ENCODE measurements around the gene LIN9.
"Not testable (repeated sequence)": the region's sequence is repeated elsewhere in the genome, so short reads cannot be mapped to it uniquely, and the experiment has no call there.

LIN9 gene

GRCh38 chr1:226276077-226276682 lies 32.8 kb downstream of the LIN9 start:
- no peak overlapping the region for H3K27ac ChIP-seq (ENCODE audit: low read depth, low read length, severe bottlenecking)
- 100% methylated on average over 1 of the region's 3 CpGs; no CpG with 5 or more reads in 1 of the 2 experiments for WGBS, 2 experiments (ENCODE audit: insufficient coverage in 2 of 2)
- peaks cover 26% of the 10 kb centered on the region for H3K36me3 ChIP-seq (ENCODE audit: control insufficient read depth, insufficient read depth, low read length)
- H3K9me3 ChIP-seq (ENCODE audit: control insufficient read depth, low read length), result no peaks in the 10 kb centered on the region
- H3K4me3 ChIP-seq (ENCODE audit: extremely low read depth, insufficient read depth, low read length, poor library complexity, severe bottlenecking), result no peak overlapping the region
- peaks cover 4% of the 10 kb centered on the region for H3K4me1 ChIP-seq (ENCODE audit: control insufficient read depth, insufficient read depth, low read length, poor library complexity, severe bottlenecking)

- no peak overlapping the region for H3K4me3 ChIP-seq (ENCODE audit: extremely low read depth, insufficient read depth, low read length, poor library complexity, severe bottlenecking)
- WGBS, 2 experiments (ENCODE audit: insufficient coverage in 2 of 2), result no CpG with 5 or more reads among the region's 1 CpG
- H3K9me3 ChIP-seq (ENCODE audit: control insufficient read depth, low read length), result no peaks in the 10 kb centered on the region
- H3K36me3 ChIP-seq (ENCODE audit: control insufficient read depth, insufficient read depth, low read length), result peaks cover 22% of the 10 kb centered on the region
- no peak overlapping the region for H3K27ac ChIP-seq (ENCODE audit: low read depth, low read length, severe bottlenecking)
- peaks cover 4% of the 10 kb centered on the region for H3K4me1 ChIP-seq (ENCODE audit: control insufficient read depth, insufficient read depth, low read length, poor library complexity, severe bottlenecking)
These were observed 34.8 kb downstream of the LIN9 start for GRCh38 chr1:226274138-226274537.

GRCh38 chr1:226272233-226272902 lies 36.6 kb downstream of the LIN9 start:
- not testable (repeated sequence) for H3K4me3 ChIP-seq (ENCODE audit: extremely low read depth, insufficient read depth, low read length, poor library complexity, severe bottlenecking); H3K9me3 ChIP-seq (ENCODE audit: control insufficient read depth, low read length); H3K4me1 ChIP-seq (ENCODE audit: control insufficient read depth, insufficient read depth, low read length, poor library complexity, severe bottlenecking)
- WGBS, 2 experiments (ENCODE audit: insufficient coverage in 2 of 2), result 74 to 92% methylated on average over 4 to 5 of the region's 8 CpGs
- H3K36me3 ChIP-seq (ENCODE audit: control insufficient read depth, insufficient read depth, low read length), result peaks cover 26% of the 10 kb centered on the region
- peak overlapping the region; percentile 83 for H3K27ac ChIP-seq (ENCODE audit: low read depth, low read length, severe bottlenecking)

- WGBS, 2 experiments (ENCODE audit: insufficient coverage in 2 of 2), result 100% methylated on average over 1 of the region's 3 CpGs; no CpG with 5 or more reads in 1 of the 2 experiments
- Histone ChIP-seq H3K4me3 (ENCODE audit: extremely low read depth, insufficient read depth, low read length, poor library complexity, severe bottlenecking) (no peak overlapping the region), H3K27ac (ENCODE audit: low read depth, low read length, severe bottlenecking) (no peak overlapping the region), H3K36me3 (ENCODE audit: control insufficient read depth, insufficient read depth, low read length) (peaks cover 32% of the 10 kb centered on the region), H3K4me1 (ENCODE audit: control insufficient read depth, insufficient read depth, low read length, poor library complexity, severe bottlenecking) (peaks cover 6% of the 10 kb centered on the region), H3K9me3 (ENCODE audit: control insufficient read depth, low read length) (no peaks in the 10 kb centered on the region)
These were observed 40.4 kb downstream of the LIN9 start for GRCh38 chr1:226268421-226269124.

- H3K27ac ChIP-seq (ENCODE audit: low read depth, low read length, severe bottlenecking), result no peak overlapping the region
- 100% methylated on average over 1 of the region's 1 CpG for WGBS, 2 experiments (ENCODE audit: insufficient coverage in 2 of 2)
These were observed 47.1 kb downstream of the LIN9 start for GRCh38 chr1:226261818-226262217.

GRCh38 chr1:226255380-226255779 lies 53.6 kb downstream of the LIN9 start:
- Histone ChIP-seq H3K4me3 (ENCODE audit: extremely low read depth, insufficient read depth, low read length, poor library complexity, severe bottlenecking) (no peak overlapping the region), H3K27ac (ENCODE audit: low read depth, low read length, severe bottlenecking) (no peak overlapping the region), H3K9me3 (ENCODE audit: control insufficient read depth, low read length) (peaks cover 12% of the 10 kb centered on the region), H3K36me3 (ENCODE audit: control insufficient read depth, insufficient read depth, low read length) (peaks cover 42% of the 10 kb centered on the region), H3K4me1 (ENCODE audit: control insufficient read depth, insufficient read depth, low read length, poor library complexity, severe bottlenecking) (no peaks in the 10 kb centered on the region)
- 89 to 100% methylated on average over 1 of the region's 3 CpGs for WGBS, 2 experiments (ENCODE audit: insufficient coverage in 2 of 2)

More at GRCh38 chr1:226261818-226262217, 47.1 kb downstream of the LIN9 start:
- Histone ChIP-seq H3K4me3 (ENCODE audit: extremely low read depth, insufficient read depth, low read length, poor library complexity, severe bottlenecking) (no peak overlapping the region), H3K36me3 (ENCODE audit: control insufficient read depth, insufficient read depth, low read length) (peaks cover 59% of the 10 kb centered on the region), H3K4me1 (ENCODE audit: control insufficient read depth, insufficient read depth, low read length, poor library complexity, severe bottlenecking) (no peaks in the 10 kb centered on the region), H3K9me3 (ENCODE audit: control insufficient read depth, low read length) (peaks cover 12% of the 10 kb centered on the region)

GRCh38 chr1:226253933-226254332 lies 55.0 kb downstream of the LIN9 start:
- WGBS, 2 experiments (ENCODE audit: insufficient coverage in 2 of 2), result 100% methylated on average over 2 of the region's 4 CpGs
- H3K27ac ChIP-seq (ENCODE audit: low read depth, low read length, severe bottlenecking), result no peak overlapping the region
- H3K9me3 ChIP-seq (ENCODE audit: control insufficient read depth, low read length), result peaks cover under 1% of the 10 kb centered on the region
- H3K4me3 ChIP-seq (ENCODE audit: extremely low read depth, insufficient read depth, low read length, poor library complexity, severe bottlenecking), result no peak overlapping the region
- H3K4me1 ChIP-seq (ENCODE audit: control insufficient read depth, insufficient read depth, low read length, poor library complexity, severe bottlenecking), result no peaks in the 10 kb centered on the region
- peaks cover 46% of the 10 kb centered on the region for H3K36me3 ChIP-seq (ENCODE audit: control insufficient read depth, insufficient read depth, low read length)

- not testable (repeated sequence) for H3K9me3 ChIP-seq (ENCODE audit: control insufficient read depth, low read length); H3K4me1 ChIP-seq (ENCODE audit: control insufficient read depth, insufficient read depth, low read length, poor library complexity, severe bottlenecking); H3K4me3 ChIP-seq (ENCODE audit: extremely low read depth, insufficient read depth, low read length, poor library complexity, severe bottlenecking); H3K27ac ChIP-seq (ENCODE audit: low read depth, low read length, severe bottlenecking)
- WGBS, 2 experiments (ENCODE audit: insufficient coverage in 2 of 2), result 94 to 100% methylated on average over 5 of the region's 7 CpGs
- peaks cover 50% of the 10 kb centered on the region for H3K36me3 ChIP-seq (ENCODE audit: control insufficient read depth, insufficient read depth, low read length)
These were observed 56.1 kb downstream of the LIN9 start for GRCh38 chr1:226252841-226253240.

- peaks cover 56% of the 10 kb centered on the region for H3K36me3 ChIP-seq (ENCODE audit: control insufficient read depth, insufficient read depth, low read length)
- H3K27ac ChIP-seq (ENCODE audit: low read depth, low read length, severe bottlenecking), result no peak overlapping the region
- no CpG with 5 or more reads among the region's 1 CpG for WGBS, 2 experiments (ENCODE audit: insufficient coverage in 2 of 2)
- H3K9me3 ChIP-seq (ENCODE audit: control insufficient read depth, low read length), result no peaks in the 10 kb centered on the region
- no peak overlapping the region for H3K4me3 ChIP-seq (ENCODE audit: extremely low read depth, insufficient read depth, low read length, poor library complexity, severe bottlenecking)
- H3K4me1 ChIP-seq (ENCODE audit: control insufficient read depth, insufficient read depth, low read length, poor library complexity, severe bottlenecking), result no peaks in the 10 kb centered on the region
These were observed 58.5 kb downstream of the LIN9 start for GRCh38 chr1:226250511-226250910.

GRCh38 chr1:226248796-226249195 lies 60.2 kb downstream of the LIN9 start:
- H3K9me3 ChIP-seq (ENCODE audit: control insufficient read depth, low read length), result no peaks in the 10 kb centered on the region
- H3K4me1 ChIP-seq (ENCODE audit: control insufficient read depth, insufficient read depth, low read length, poor library complexity, severe bottlenecking), result no peaks in the 10 kb centered on the region
- H3K27ac ChIP-seq (ENCODE audit: low read depth, low read length, severe bottlenecking), result no peak overlapping the region
- H3K4me3 ChIP-seq (ENCODE audit: extremely low read depth, insufficient read depth, low read length, poor library complexity, severe bottlenecking), result no peak overlapping the region
- peaks cover 52% of the 10 kb centered on the region for H3K36me3 ChIP-seq (ENCODE audit: control insufficient read depth, insufficient read depth, low read length)
- WGBS, 2 experiments (ENCODE audit: insufficient coverage in 2 of 2), result 86 to 100% methylated on average over 1 to 2 of the region's 3 CpGs

GRCh38 chr1:226248091-226248490 lies 60.9 kb downstream of the LIN9 start:
- H3K27ac ChIP-seq (ENCODE audit: low read depth, low read length, severe bottlenecking), result no peak overlapping the region
- H3K4me3 ChIP-seq (ENCODE audit: extremely low read depth, insufficient read depth, low read length, poor library complexity, severe bottlenecking), result no peak overlapping the region
- H3K9me3 ChIP-seq (ENCODE audit: control insufficient read depth, low read length), result no peaks in the 10 kb centered on the region
- peaks cover 51% of the 10 kb centered on the region for H3K36me3 ChIP-seq (ENCODE audit: control insufficient read depth, insufficient read depth, low read length)
- no CpG with 5 or more reads among the region's 2 CpGs for WGBS, 2 experiments (ENCODE audit: insufficient coverage in 2 of 2)
- no peaks in the 10 kb centered on the region for H3K4me1 ChIP-seq (ENCODE audit: control insufficient read depth, insufficient read depth, low read length, poor library complexity, severe bottlenecking)

Measured in mesodermal cell (in vitro differentiated cells).